Naive thymus-derived CD8-positive, alpha-beta T cell (primary cell): Measurements from ENCODE around the gene ASAH2B. TPM values are rescaled to one million over a fixed set of nuclear protein-coding genes. Genes with fewer than 3 reads are reported as not detected.
"Not testable (repeated sequence)": the region's sequence is repeated elsewhere in the genome, so short reads cannot be mapped to it uniquely, and the experiment has no call there.

Source experiments
- ATAC-seq, 2 donors: fragments of 150-1000 bp; cut with Tn5 transposase in 1 of 2; sonication (Bioruptor Pico), chemical (Tn5 transposase) in 1 of 2; 1 replicate in 1 of 2; 2 replicates in 1 of 2; pipeline ENCODE4 v1.10.0; 2021; ENCODE audit warnings: mild to moderate bottlenecking in 2 of 2, moderate library complexity in 2 of 2
- POLR2A ChIA-PET: fragments of 350-600 bp; sonication (Branson Sonifier 250); formaldehyde crosslinking; loops from one replicate; lab custom pipeline; 2021; ENCODE audit warnings: antibody characterized with exemption; lab: Charles Lee
- DNase-seq, 10 donors: peaks; one replicate each; pipeline versions ENCODE4 v3.0.0 to v3.0.0-alpha.2; 2020 to 2022
- H3K27ac Mint-ChIP-seq, 10 donors: one replicate each; pipeline ENCODE4 v1.8.0; 2020 to 2022; ENCODE audit warnings: mild to moderate bottlenecking in 10 of 10, mixed read lengths in 10 of 10, moderate library complexity in 4 of 10, inconsistent platforms in 1 of 10
- H3K27me3 Mint-ChIP-seq, 5 donors: one replicate each; pipeline ENCODE4 v1.8.0; 2021 to 2022; ENCODE audit warnings: mixed read lengths in 5 of 5
- H3K36me3 Mint-ChIP-seq, 3 donors: one replicate each; pipeline ENCODE4 v1.8.0; 2020 to 2022; ENCODE audit warnings: mixed read lengths in 3 of 3, mild to moderate bottlenecking in 2 of 3, inconsistent platforms in 1 of 3
- H3K4me1 Mint-ChIP-seq, 4 donors: one replicate each; pipeline ENCODE4 v1.8.0; 2021 to 2022; ENCODE audit warnings: mixed read lengths in 4 of 4
- H3K4me3 Mint-ChIP-seq, 10 donors: one replicate each; pipeline ENCODE4 v1.8.0; 2020 to 2022; ENCODE audit warnings: mild to moderate bottlenecking in 10 of 10, mixed read lengths in 10 of 10, moderate library complexity in 6 of 10, inconsistent platforms in 1 of 10
- H3K9me3 Mint-ChIP-seq, 9 donors: one replicate each; pipeline ENCODE4 v1.8.0; 2020 to 2022; ENCODE audit warnings: mixed read lengths in 9 of 9, mild to moderate bottlenecking in 3 of 9, inconsistent platforms in 1 of 9, moderate library complexity in 1 of 9
- polyA plus RNA-seq, 3 donors: library from polyadenylated mRNA; unstranded; fragments of 300-500 nt; fragmentation: Illumina TruSeq; gene quantifications; one replicate each; pipeline ENCODE4 v1.2.3, GENCODE V29; 2021
- total RNA-seq, 8 experiments: library from RNA in 2 of 8; stranded (reverse) in 2 of 8; gene quantifications; one replicate each; pipeline ENCODE4 v1.2.3 and lab custom pipeline; 2021 to 2026

Gene ASAH2B
- 1 to 10 TPM; 4.2 to 5.3 TPM for total RNA-seq
- 1 to 10 TPM in 2 of 3 donors, under 1 TPM in 1; 0.74 to 2.9 (median 1.9) TPM for polyA plus RNA-seq
- total RNA-seq (lab: John Stamatoyannopoulos, UW) = 2.4 to 15.7 (median 12.1) reads per million in 6 experiments

GRCh38 chr10:50739618-50740292 is at the start of gene ASAH2B:
ASAH2B (plus strand) TSS chr10:50739936; CDS start chr10:50745131, 5,195 bp downstream.
- H3K36me3 Mint-ChIP-seq = no peaks in the 10 kb centered on the region
- H3K27me3 Mint-ChIP-seq = peaks cover 0 to 4% (median 0%) of the 10 kb centered on the region in 5 donors
- no peaks in the 10 kb centered on the region for H3K9me3 Mint-ChIP-seq
- H3K4me1 Mint-ChIP-seq = peaks cover 22 to 42% (median 32%) of the 10 kb centered on the region in 4 donors
- DNase-seq (peak; percentile 45 to 84 (median 66)), ATAC-seq (peak; percentile 76 to 86)
- peak within 1 kb of the TSS; percentile 86 to 100 (median 99) for H3K4me3 Mint-ChIP-seq
- peak within 1 kb of the TSS; percentile 77 to 97 (median 94) for H3K27ac Mint-ChIP-seq
- POLR2A ChIA-PET = interaction anchor here (0.6 to 2.1 kb wide), 4 partner anchors 79 to 396 kb away, joined by 3 to 9 read pairs (median 5); no protein-coding TSS in a partner anchor

DNA sequence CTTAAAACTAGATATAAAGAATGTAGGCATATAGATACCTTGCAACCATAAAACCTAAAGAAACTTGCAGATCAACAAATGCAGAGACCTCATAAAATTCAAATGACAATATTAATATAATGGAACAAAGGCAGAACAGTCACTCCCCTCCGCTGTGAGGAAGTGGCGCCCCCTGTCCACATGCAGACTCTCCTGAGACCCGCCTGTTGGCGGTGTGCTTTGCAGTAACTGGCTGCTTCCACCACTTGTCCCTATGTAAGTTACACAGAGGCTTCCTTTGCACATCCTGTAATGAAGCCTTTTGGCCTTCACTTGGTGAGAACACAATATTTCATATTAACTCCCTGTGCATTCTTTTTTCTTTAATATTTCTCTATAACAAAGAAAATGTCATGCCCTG is 41.9 kb upstream of the ASAH2B start:
- H3K9me3 Mint-ChIP-seq, H3K27ac Mint-ChIP-seq, H3K4me3 Mint-ChIP-seq, ATAC-seq, H3K4me1 Mint-ChIP-seq, H3K36me3 Mint-ChIP-seq, DNase-seq, POLR2A ChIA-PET: not testable (repeated sequence)
- peaks cover 0 to 11% (median 5%) of the 10 kb centered on the region in 5 donors for H3K27me3 Mint-ChIP-seq

DNA sequence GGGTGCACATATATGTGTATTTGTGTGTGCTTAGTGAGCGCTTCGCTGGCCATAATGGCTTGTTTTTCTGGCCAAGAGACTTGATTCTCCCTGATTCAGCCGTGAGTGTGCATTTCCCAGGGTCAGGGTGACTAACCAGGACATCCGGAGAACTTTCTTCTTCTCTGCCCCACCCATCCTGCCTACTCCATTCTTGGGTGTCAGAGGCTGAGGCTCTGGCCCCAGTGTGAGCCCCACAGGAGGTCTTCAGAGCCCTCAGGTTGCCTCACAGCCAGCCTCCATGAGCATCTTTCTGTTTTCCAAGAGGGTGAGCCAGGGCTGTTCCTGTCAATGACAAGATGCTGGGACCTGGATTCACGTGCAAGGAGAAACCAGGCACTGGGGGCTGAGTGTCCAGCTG is 37.8 kb upstream of the ASAH2B start:
- H3K27ac Mint-ChIP-seq, H3K4me1 Mint-ChIP-seq, H3K27me3 Mint-ChIP-seq, ATAC-seq, POLR2A ChIA-PET, H3K36me3 Mint-ChIP-seq, DNase-seq, H3K4me3 Mint-ChIP-seq, H3K9me3 Mint-ChIP-seq: not testable (repeated sequence)

DNA sequence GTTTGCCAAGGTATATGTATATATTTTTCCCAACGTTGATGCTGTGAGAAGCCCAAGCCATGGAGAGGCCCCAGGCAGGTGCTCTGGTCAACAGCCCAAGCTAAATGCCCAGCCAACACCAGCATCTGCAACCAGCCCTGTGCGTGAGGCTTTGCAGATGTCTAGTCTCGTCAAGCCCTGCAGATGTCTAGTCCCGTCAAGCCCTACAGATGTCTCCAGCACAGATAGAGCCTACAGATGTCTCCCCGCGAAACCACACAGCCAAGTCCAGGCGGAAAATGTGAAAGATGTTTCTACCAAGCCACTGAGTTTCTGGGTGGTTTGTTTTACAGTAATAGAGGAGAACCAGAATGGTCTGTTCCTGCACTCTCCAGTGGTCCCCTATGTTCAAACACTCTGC is 36.7 kb upstream of the ASAH2B start:
- POLR2A ChIA-PET, DNase-seq, H3K27ac Mint-ChIP-seq, H3K36me3 Mint-ChIP-seq, H3K4me1 Mint-ChIP-seq, H3K9me3 Mint-ChIP-seq, H3K4me3 Mint-ChIP-seq, H3K27me3 Mint-ChIP-seq, ATAC-seq: not testable (repeated sequence)

GRCh38 chr10:50704436-50705079 is 35.2 kb upstream of the ASAH2B start:
- H3K4me3 Mint-ChIP-seq, H3K9me3 Mint-ChIP-seq, H3K27me3 Mint-ChIP-seq, H3K36me3 Mint-ChIP-seq, DNase-seq, POLR2A ChIA-PET, H3K27ac Mint-ChIP-seq, ATAC-seq, H3K4me1 Mint-ChIP-seq: not testable (repeated sequence)

- H3K27me3 Mint-ChIP-seq, H3K36me3 Mint-ChIP-seq, ATAC-seq, H3K9me3 Mint-ChIP-seq, H3K4me3 Mint-ChIP-seq, POLR2A ChIA-PET, DNase-seq, H3K27ac Mint-ChIP-seq, H3K4me1 Mint-ChIP-seq: not testable (repeated sequence)
These were observed 33.7 kb upstream of the ASAH2B start for GRCh38 chr10:50706006-50706405.

DNA sequence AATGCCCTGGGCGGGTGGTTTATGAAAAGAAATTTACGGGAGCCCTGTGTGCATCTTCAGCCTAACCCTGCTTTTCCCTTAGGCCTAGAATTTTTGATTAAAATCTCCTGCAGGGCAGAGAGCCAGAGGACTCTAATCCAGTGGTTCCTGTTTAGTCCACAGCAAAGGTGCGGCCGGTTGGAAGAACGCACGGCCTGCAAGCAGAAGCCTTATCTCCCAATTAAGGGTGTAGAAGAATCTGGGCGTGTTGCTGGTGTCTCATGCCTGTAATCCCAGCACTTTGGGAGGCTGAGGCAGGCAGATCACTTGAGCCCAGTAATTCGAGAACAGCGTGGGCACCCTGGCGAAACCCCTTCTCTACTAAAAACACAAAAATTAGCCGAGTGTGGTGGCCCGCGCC is 29.5 kb upstream of the ASAH2B start:
- H3K4me1 Mint-ChIP-seq, H3K27me3 Mint-ChIP-seq, H3K36me3 Mint-ChIP-seq, H3K27ac Mint-ChIP-seq, POLR2A ChIA-PET, DNase-seq, H3K9me3 Mint-ChIP-seq, ATAC-seq, H3K4me3 Mint-ChIP-seq: not testable (repeated sequence)

DNA sequence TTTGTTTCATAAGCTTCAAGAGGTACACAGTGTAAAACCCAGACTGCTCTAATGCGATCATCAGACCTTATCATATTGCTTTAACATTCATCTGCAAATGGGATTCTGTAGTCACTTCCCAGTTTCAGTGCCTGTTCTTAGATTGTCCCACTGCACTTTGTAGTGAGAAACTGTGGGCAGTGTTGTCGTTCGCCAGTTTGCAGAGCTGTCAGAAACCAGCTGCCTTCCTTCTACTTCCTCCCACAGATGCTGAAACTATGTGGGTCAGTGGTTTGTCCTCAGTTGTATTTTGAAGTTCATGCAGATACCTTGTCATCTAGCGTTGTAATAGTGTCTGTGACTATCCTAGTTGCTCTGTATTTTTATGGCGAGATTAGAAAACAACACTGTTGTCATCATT is 15.9 kb upstream of the ASAH2B start:
- H3K9me3 Mint-ChIP-seq, H3K4me3 Mint-ChIP-seq, DNase-seq, ATAC-seq, H3K27ac Mint-ChIP-seq, H3K4me1 Mint-ChIP-seq, POLR2A ChIA-PET, H3K36me3 Mint-ChIP-seq: not testable (repeated sequence)
- peaks cover 22 to 49% (median 25%) of the 10 kb centered on the region in 5 donors for H3K27me3 Mint-ChIP-seq

GRCh38 chr10:50728112-50728511 is 11.6 kb upstream of the ASAH2B start:
- H3K36me3 Mint-ChIP-seq, POLR2A ChIA-PET, DNase-seq, H3K27ac Mint-ChIP-seq, ATAC-seq, H3K4me3 Mint-ChIP-seq, H3K9me3 Mint-ChIP-seq, H3K4me1 Mint-ChIP-seq: not testable (repeated sequence)
- peaks cover 20 to 52% (median 35%) of the 10 kb centered on the region in 5 donors for H3K27me3 Mint-ChIP-seq

DNA sequence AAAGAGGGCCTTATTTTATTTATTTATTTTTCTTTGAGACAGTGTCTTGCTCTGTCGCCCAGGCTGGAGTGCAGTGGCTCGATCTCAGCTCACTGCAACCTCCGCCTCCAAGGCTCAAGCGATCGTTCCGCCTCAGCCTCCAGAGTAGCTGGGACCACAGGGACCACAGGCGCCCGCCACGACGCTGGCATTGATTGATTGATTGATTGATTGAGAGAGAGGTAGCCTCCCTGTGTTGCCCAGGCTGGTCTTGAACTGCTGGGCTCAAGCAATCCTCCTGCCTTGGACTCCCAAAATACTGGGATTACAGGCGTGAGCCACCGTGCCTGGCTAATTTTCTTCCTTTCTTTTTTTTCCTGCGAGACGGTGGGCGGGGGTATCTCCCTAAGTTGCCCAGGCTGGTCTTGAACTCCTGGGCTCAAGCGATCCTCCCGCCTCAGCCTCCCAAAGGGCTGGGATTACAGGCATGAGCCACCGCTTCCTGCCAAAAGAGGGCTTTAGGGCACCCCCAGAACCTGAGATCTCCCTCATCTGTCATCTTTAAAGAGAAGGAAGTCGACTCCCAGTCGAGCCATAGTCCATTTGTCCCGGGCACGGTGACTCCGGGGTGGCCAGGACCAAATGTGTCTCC is 634 bp upstream of the ASAH2B start:
- peak in 1 of 10 donors; percentile 49 for DNase-seq
- not testable (repeated sequence) for H3K9me3 Mint-ChIP-seq
- POLR2A ChIA-PET = interaction anchor here (0.6 to 2.1 kb wide), 3 partner anchors 79 to 396 kb away, joined by 3 to 9 read pairs (median 4); no protein-coding TSS in a partner anchor

GRCh38 chr10:50740293-50740648 is 535 bp downstream of the ASAH2B start:
- Mint-ChIP-seq H3K36me3 (no peaks in the 10 kb centered on the region), H3K9me3 (no peaks in the 10 kb centered on the region), H3K27ac (peak overlapping the region; percentile 77 to 97 (median 94)), H3K4me1 (peaks cover 22 to 42% (median 32%) of the 10 kb centered on the region in 4 donors), H3K27me3 (peaks cover 0 to 1% (median 0%) of the 10 kb centered on the region in 5 donors), H3K4me3 (peak overlapping the region; percentile 86 to 100 (median 99))
- ATAC-seq (peak; percentile 23 to 38), DNase-seq (peak in 4 of 10 donors; percentile 7 to 27 (median 15))
- POLR2A ChIA-PET = interaction anchor here (0.6 to 2.1 kb wide), 3 partner anchors 80 to 183 kb away, joined by 4 to 9 read pairs (median 6); no protein-coding TSS in a partner anchor

More for the DNA sequence above, 634 bp upstream of the ASAH2B start:
- ATAC-seq = peak in 1 of 2 donors; percentile 17
- not testable (repeated sequence) for H3K36me3 Mint-ChIP-seq
- Mint-ChIP-seq H3K27me3 (peaks cover 0 to 10% (median 0%) of the 10 kb centered on the region in 5 donors), H3K4me1 (peaks cover 22 to 42% (median 32%) of the 10 kb centered on the region in 4 donors), H3K4me3 (peak overlapping the region; percentile 86 to 100 (median 99)), H3K27ac (peak overlapping the region; percentile 77 to 97 (median 94))

DNA sequence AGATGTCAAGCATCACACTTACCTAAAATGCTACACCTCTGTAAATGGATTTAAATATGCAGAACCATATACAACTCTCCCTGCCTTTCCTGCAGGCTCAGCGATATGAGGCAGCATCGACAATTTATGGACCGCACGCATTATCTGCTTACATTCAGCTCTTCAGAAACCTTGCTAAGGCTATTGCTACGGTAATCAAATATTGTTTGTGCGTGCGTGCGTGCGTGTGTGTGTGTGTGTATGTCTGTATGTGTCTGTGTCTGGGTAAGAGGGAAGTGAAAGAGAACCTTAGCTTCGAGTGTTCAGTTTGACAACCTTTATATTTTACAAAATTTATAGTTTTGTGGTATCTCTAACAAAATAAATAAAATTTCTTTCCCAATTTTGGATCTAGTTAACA is 3.1 kb downstream of the ASAH2B start:
- H3K36me3 Mint-ChIP-seq, H3K27me3 Mint-ChIP-seq, ATAC-seq, POLR2A ChIA-PET, H3K4me3 Mint-ChIP-seq, H3K27ac Mint-ChIP-seq, H3K9me3 Mint-ChIP-seq: not testable (repeated sequence)
- DNase-seq = peak in 1 of 10 donors; percentile 38
- peaks cover 21 to 40% (median 32%) of the 10 kb centered on the region in 4 donors for H3K4me1 Mint-ChIP-seq
